Skin epidermis (tissue), 12 donors: ENCODE results near the gene SLC6A2.
"Not testable (repeated sequence)": the region's sequence is repeated elsewhere in the genome, so short reads cannot be mapped to it uniquely, and the experiment has no call there.

Experiments used
- H3K27ac ChIP-seq, 21 experiments: fragments of 200-600 bp; sonication (generic) in 11 of 21; one replicate each; pipeline ENCODE4 v1.5.0; 2020; ENCODE audit warnings: mild to moderate bottlenecking in 3 of 21, inconsistent platforms in 2 of 21, moderate library complexity in 2 of 21
- H3K4me3 ChIP-seq, 7 experiments: fragments of 200-600 bp; sonication (generic) in 2 of 7; one replicate each; pipeline ENCODE4 v1.5.0; 2020; ENCODE audit warnings: inconsistent platforms in 2 of 7, mild to moderate bottlenecking in 2 of 7, moderate library complexity in 1 of 7

Gene SLC6A2

DNA sequence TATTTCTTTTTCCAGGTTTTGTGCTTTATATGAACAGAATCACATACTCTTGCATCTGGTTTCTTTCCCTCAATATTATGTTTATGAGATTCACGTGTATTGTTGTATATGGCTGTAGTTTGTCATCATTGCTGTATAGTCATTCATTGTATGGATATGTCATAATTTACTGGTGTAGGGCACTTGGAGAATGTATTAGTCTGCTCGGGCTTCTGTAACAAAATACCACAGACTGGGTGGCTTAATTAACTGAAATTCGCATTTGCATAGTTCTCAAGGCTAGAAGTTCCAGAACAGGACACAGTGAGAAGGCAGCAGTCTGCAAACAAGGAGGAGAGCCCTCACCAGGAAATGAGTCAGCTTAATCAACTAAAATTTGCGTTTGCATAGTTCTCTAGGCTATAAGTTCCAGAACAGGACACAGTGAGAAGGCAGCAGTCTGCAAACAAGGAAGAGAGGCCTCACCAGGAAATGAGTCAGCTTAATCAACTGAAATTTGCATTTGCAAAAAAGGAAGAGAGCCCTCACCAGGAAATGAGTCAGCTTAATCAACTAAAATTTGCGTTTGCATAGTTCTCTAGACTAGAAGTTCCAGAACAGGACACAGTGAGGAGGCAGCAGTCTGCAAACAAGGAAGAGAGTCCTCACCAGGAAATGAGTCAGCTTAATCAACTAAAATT is 96.8 kb downstream of the SLC6A2 start:
- H3K27ac ChIP-seq: peak overlapping the region in 4 of 21 experiments; percentile 25 to 69 (median 54)
- H3K4me3 ChIP-seq: not testable (repeated sequence)

DNA sequence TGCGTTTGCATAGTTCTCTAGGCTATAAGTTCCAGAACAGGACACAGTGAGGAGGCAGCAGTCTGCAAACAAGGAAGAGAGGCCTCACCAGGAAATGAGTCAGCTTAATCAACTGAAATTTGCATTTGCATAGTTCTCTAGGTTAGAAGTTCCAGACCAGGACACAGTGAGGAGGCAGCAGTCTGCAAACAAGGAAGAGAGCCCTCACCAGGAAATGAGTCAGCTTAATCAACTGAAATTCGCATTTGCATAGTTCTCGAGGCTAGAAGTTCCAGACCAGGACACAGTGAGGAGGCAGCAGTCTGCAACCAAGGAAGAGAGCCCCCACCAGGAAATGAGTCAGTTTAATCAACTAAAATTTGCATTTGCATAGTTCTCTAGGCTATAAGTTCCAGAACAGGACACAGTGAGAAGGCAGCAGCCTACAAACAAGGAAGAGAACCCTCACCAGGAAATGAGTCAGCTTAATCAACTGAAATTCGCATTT is 97.4 kb downstream of the SLC6A2 start:
- H3K27ac ChIP-seq: peak overlapping the region in 4 of 21 experiments; percentile 25 to 69 (median 54)
- not testable (repeated sequence) for H3K4me3 ChIP-seq
